ENCODE measurements around the gene TPRN. TPM values are rescaled to one million over a fixed set of nuclear protein-coding genes. Genes with fewer than 3 reads are reported as not detected.

TPRN gene
- total RNA-seq, 1 donor from 2014 or later, result 5.1 TPM

- DNase-seq (ENCODE audit: low spot score), result no peak
Observed at GRCh38 chr9:137174722-137175293, 25.7 kb downstream of the TPRN start.

- no peak for DNase-seq (ENCODE audit: low spot score)
Observed at GRCh38 chr9:137173796-137174664, 26.5 kb downstream of the TPRN start.

- DNase-seq (ENCODE audit: low spot score), result no peak
Observed at GRCh38 chr9:137172901-137173795, 27.4 kb downstream of the TPRN start.

GRCh38 chr9:137171149-137171900 lies 29.2 kb downstream of the TPRN start:
- no peak for DNase-seq (ENCODE audit: low spot score)

GRCh38 chr9:137170486-137171148 lies 29.9 kb downstream of the TPRN start:
- no peak for DNase-seq (ENCODE audit: low spot score)

- no peak for DNase-seq (ENCODE audit: low spot score)
Observed at GRCh38 chr9:137169896-137170358, 30.6 kb downstream of the TPRN start, which contains the start of gene LRRC26. TSS of gene LRRC26 (minus strand) at chr9:137170051. CDS start at chr9:137169943, 108 bp downstream.

- DNase-seq (ENCODE audit: low spot score), result no peak
Observed at GRCh38 chr9:137168904-137169856, 31.4 kb downstream of the TPRN start.

- no peak for DNase-seq (ENCODE audit: low spot score)
Observed at GRCh38 chr9:137168573-137168903, 32.0 kb downstream of the TPRN start.

- no peak for DNase-seq (ENCODE audit: low spot score)
Observed at GRCh38 chr9:137167747-137168572, 32.6 kb downstream of the TPRN start.

- no peak for DNase-seq (ENCODE audit: low spot score)
Observed at GRCh38 chr9:137167277-137167746, 33.2 kb downstream of the TPRN start.

GRCh38 chr9:137166380-137167229 lies 33.9 kb downstream of the TPRN start:
- DNase-seq (ENCODE audit: low spot score), result no peak

GRCh38 chr9:137165250-137165836 lies 35.2 kb downstream of the TPRN start:
- no peak for DNase-seq (ENCODE audit: low spot score)

GRCh38 chr9:137164370-137165249 lies 35.9 kb downstream of the TPRN start:
- no peak for DNase-seq (ENCODE audit: low spot score)

- no peak for DNase-seq (ENCODE audit: low spot score)
Observed at GRCh38 chr9:137163805-137164204, 36.7 kb downstream of the TPRN start.

GRCh38 chr9:137163365-137163715 lies 37.2 kb downstream of the TPRN start:
- DNase-seq (ENCODE audit: low spot score), result no peak

Measured in mesenteric fat pad (tissue), 1 donor.